Measurements from ENCODE around the gene PRDM1. TPM values are rescaled to one million over a fixed set of nuclear protein-coding genes. Genes with fewer than 3 reads are reported as not detected.

The PRDM1 gene
- total and polyA plus RNA-seq, 7 donors = 0.33 to 2.0 (median 1.3) TPM

DNA sequence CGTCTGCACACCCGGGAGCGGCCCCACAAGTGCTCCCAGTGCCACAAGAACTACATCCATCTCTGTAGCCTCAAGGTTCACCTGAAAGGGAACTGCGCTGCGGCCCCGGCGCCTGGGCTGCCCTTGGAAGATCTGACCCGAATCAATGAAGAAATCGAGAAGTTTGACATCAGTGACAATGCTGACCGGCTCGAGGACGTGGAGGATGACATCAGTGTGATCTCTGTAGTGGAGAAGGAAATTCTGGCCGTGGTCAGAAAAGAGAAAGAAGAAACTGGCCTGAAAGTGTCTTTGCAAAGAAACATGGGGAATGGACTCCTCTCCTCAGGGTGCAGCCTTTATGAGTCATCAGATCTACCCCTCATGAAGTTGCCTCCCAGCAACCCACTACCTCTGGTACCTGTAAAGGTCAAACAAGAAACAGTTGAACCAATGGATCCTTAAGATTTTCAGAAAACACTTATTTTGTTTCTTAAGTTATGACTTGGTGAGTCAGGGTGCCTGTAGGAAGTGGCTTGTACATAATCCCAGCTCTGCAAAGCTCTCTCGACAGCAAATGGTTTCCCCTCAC lies 21.0 kb downstream of the PRDM1 start:
- Histone ChIP-seq H3K36me3 (ENCODE audit: insufficient read depth in 1 of 2, low read depth in 1 of 2) (peaks cover 0 to 7% of the 10 kb centered on the region in 2 donors), H3K27me3 (ENCODE audit: insufficient read depth in 3 of 3, low read length in 2 of 3) (no peaks in the 10 kb centered on the region), H3K4me1 (no peaks in the 10 kb centered on the region), H3K27ac (no peak overlapping the region), H3K4me3 (no peak overlapping the region), H3K9me3 (no peaks in the 10 kb centered on the region)
- ATAC-seq (no peak), DNase-seq (no peak)
- TF ChIP-seq, protein P1, sequence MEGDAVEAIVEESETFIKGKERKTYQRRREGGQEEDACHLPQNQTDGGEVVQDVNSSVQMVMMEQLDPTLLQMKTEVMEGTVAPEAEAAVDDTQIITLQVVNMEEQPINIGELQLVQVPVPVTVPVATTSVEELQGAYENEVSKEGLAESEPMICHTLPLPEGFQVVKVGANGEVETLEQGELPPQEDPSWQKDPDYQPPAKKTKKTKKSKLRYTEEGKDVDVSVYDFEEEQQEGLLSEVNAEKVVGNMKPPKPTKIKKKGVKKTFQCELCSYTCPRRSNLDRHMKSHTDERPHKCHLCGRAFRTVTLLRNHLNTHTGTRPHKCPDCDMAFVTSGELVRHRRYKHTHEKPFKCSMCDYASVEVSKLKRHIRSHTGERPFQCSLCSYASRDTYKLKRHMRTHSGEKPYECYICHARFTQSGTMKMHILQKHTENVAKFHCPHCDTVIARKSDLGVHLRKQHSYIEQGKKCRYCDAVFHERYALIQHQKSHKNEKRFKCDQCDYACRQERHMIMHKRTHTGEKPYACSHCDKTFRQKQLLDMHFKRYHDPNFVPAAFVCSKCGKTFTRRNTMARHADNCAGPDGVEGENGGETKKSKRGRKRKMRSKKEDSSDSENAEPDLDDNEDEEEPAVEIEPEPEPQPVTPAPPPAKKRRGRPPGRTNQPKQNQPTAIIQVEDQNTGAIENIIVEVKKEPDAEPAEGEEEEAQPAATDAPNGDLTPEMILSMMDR (IDR thresholded peaks at IDR 0.05) = no peak
- intact Hi-C loops (cut with DNase I) = no loop called here
- 89 to 92% (median 92%) methylated on average over 14 of the region's 14 CpGs for WGBS, 3 donors

DNA sequence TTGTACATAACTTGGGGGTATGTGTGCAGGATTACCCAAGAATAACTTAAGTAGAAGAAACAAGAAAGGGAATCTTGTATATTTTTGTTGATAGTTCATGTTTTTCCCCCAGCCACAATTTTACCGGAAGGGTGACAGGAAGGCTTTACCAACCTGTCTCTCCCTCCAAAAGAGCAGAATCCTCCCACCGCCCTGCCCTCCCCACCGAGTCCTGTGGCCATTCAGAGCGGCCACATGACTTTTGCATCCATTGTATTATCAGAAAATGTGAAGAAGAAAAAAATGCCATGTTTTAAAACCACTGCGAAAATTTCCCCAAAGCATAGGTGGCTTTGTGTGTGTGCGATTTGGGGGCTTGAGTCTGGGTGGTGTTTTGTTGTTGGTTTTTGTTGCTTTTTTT lies 22.0 kb downstream of the PRDM1 start:
- DNase-seq = no peak
- intact Hi-C loops (cut with DNase I) = no loop called here
- H3K4me1 ChIP-seq = no peaks in the 10 kb centered on the region
- TF ChIP-seq, protein P1 (IDR thresholded peaks at IDR 0.05) = no peak
- no peaks in the 10 kb centered on the region for H3K9me3 ChIP-seq
- H3K27ac ChIP-seq = no peak overlapping the region
- no peak for ATAC-seq
- 93 to 99% (median 96%) methylated on average over 6 of the region's 6 CpGs for WGBS, 3 donors
- H3K36me3 ChIP-seq (ENCODE audit: insufficient read depth in 1 of 2, low read depth in 1 of 2) = peaks cover 0 to 7% of the 10 kb centered on the region in 2 donors
- no peaks in the 10 kb centered on the region for H3K27me3 ChIP-seq (ENCODE audit: insufficient read depth in 3 of 3, low read length in 2 of 3)
- H3K4me3 ChIP-seq = no peak overlapping the region

DNA sequence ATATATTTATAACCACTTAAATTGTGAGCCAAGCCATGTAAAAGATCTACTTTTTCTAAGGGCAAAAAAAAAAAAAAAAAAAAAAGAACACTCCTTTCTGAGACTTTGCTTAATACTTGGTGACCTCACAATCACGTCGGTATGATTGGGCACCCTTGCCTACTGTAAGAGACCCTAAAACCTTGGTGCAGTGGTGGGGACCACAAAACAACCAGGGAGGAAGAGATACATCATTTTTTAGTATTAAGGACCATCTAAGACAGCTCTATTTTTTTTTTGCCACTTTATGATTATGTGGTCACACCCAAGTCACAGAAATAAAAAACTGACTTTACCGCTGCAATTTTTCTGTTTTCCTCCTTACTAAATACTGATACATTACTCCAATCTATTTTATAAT lies 22.9 kb downstream of the PRDM1 start:
- no peak overlapping the region for H3K27ac ChIP-seq
- H3K4me3 ChIP-seq = no peak overlapping the region
- H3K9me3 ChIP-seq = no peaks in the 10 kb centered on the region
- no peaks in the 10 kb centered on the region for H3K4me1 ChIP-seq
- ATAC-seq (no peak), DNase-seq (no peak)
- H3K27me3 ChIP-seq (ENCODE audit: insufficient read depth in 3 of 3, low read length in 2 of 3) = no peaks in the 10 kb centered on the region
- 90 to 93% (median 91%) methylated on average over 3 of the region's 3 CpGs for WGBS, 3 donors
- H3K36me3 ChIP-seq (ENCODE audit: insufficient read depth in 1 of 2, low read depth in 1 of 2) = peaks cover 0 to 7% of the 10 kb centered on the region in 2 donors
- intact Hi-C loops (cut with DNase I) = no loop called here
- TF ChIP-seq, protein P1 (IDR thresholded peaks at IDR 0.05) = no peak

DNA sequence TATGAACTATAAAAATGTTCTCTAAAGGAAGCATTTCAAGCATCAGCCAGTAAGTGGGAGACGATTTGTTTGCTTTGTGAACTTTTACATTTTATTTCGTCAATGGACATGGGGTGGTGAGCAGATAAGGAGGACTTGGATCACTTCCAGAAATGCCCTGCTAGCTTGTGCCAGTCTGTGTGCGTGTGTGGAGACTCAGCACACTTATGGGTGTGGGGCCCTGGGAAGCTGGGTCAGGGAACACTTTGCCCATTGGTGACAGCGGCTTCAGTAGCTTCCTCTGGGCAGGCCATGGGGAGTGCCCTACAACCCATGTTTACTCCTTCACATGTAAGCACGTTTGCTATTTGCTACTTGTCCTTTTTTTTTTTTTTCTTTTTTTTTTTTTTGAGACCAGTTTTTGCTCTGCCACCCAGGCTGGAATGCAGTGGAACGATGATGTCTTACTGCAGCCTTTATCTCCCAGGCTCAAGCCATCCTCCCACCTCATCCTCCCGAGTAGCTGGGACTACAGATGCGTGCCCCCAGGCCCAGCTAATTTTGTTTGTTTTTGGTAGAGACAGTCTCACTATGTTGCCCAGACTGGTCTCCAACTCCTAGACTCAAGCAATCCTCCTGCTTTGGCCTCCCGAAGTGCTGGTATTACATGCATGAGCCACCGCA lies 24.2 kb downstream of the PRDM1 start:
- no peaks in the 10 kb centered on the region for H3K4me1 ChIP-seq
- 81 to 85% (median 82%) methylated on average over 10 of the region's 10 CpGs for WGBS, 3 donors
- TF ChIP-seq, protein P1 (IDR thresholded peaks at IDR 0.05) = no peak
- ATAC-seq (no peak), DNase-seq (no peak)
- H3K4me3 ChIP-seq = no peak overlapping the region
- peaks cover 0 to 7% of the 10 kb centered on the region in 2 donors for H3K36me3 ChIP-seq (ENCODE audit: insufficient read depth in 1 of 2, low read depth in 1 of 2)
- no peaks in the 10 kb centered on the region for H3K27me3 ChIP-seq (ENCODE audit: insufficient read depth in 3 of 3, low read length in 2 of 3)
- intact Hi-C loops (cut with DNase I) = no loop called here
- H3K9me3 ChIP-seq = no peaks in the 10 kb centered on the region
- no peak overlapping the region for H3K27ac ChIP-seq
